Measurements from ENCODE around the gene MEPCE.

GRCh38 chr7:100481466-100481865, 51.8 kb downstream of the MEPCE start:
- TF ChIP-seq POLR2AphosphoS5 (IDR thresholded peaks at IDR 0.05) (no peak), CTCF (IDR thresholded peaks at IDR 0.05 in 8 of 11, conservative IDR thresholded peaks at IDR 0.05 in 3 of 11) (no peak)

Measured in spleen (tissue), 7 donors.